ENCODE results near the gene CFAP410. TPM values are rescaled to one million over a fixed set of nuclear protein-coding genes. Genes with fewer than 3 reads are reported as not detected.

Gene CFAP410
- total RNA-seq, 3 donors from 2014 or later (not counting 1 experiment from before 2014, with no cell fraction given), result 43.6 to 47.4 (median 46.7) TPM

GRCh38 chr21:44382536-44382935 is 43.3 kb upstream of the CFAP410 start:
- Histone ChIP-seq H3K27me3 (ENCODE audit: control insufficient read depth, insufficient read depth, low read length) (no peaks in the 10 kb centered on the region), H3K4me3 (ENCODE audit: low read length) (no peak overlapping the region), H3K36me3 (ENCODE audit: control insufficient read depth, insufficient read depth, low read length) (peaks cover 20% of the 10 kb centered on the region), H3K9me3 (ENCODE audit: control insufficient read depth, insufficient read depth, low read length) (peaks cover 7% of the 10 kb centered on the region), H3K4me1 (ENCODE audit: control insufficient read depth, insufficient read depth, low read length) (no peaks in the 10 kb centered on the region), H3K27ac (ENCODE audit: low read length) (no peak overlapping the region)
- ATAC-seq (no peak), DNase-seq (no peak)
- H3K4me1 Mint-ChIP-seq, result peaks cover 0 to 23% of the 10 kb centered on the region in 2 donors
- H3K9me3 Mint-ChIP-seq, result peaks cover 4 to 7% of the 10 kb centered on the region in 2 donors
- 97% methylated on average over 9 of the region's 9 CpGs for WGBS (ENCODE audit: insufficient coverage)
- peaks cover 26% of the 10 kb centered on the region for H3K36me3 Mint-ChIP-seq
- intact Hi-C loops (cut with micrococcal nuclease), result no loop called here
- H3K4me3 Mint-ChIP-seq, result no peak overlapping the region
- no peak for TF ChIP-seq CTCF (IDR thresholded peaks at IDR 0.05)
- no peak overlapping the region for H3K27ac Mint-ChIP-seq
- H3K27me3 Mint-ChIP-seq (ENCODE audit: low read depth in 2 of 2), result no peaks in the 10 kb centered on the region

GRCh38 chr21:44381874-44382273 is 42.7 kb upstream of the CFAP410 start:
- intact Hi-C loops (cut with micrococcal nuclease), result no loop called here
- peaks cover 20% of the 10 kb centered on the region for H3K36me3 ChIP-seq (ENCODE audit: control insufficient read depth, insufficient read depth, low read length)
- DNase-seq (no peak), ATAC-seq (no peak)
- peaks cover 7% of the 10 kb centered on the region for H3K9me3 ChIP-seq (ENCODE audit: control insufficient read depth, insufficient read depth, low read length)
- Mint-ChIP-seq H3K27me3 (ENCODE audit: low read depth in 2 of 2) (no peaks in the 10 kb centered on the region), H3K4me3 (no peak overlapping the region), H3K27ac (no peak overlapping the region), H3K4me1 (peaks cover 0 to 21% of the 10 kb centered on the region in 2 donors), H3K9me3 (peaks cover 4 to 7% of the 10 kb centered on the region in 2 donors), H3K36me3 (peaks cover 26% of the 10 kb centered on the region)
- peaks cover 5% of the 10 kb centered on the region for H3K4me1 ChIP-seq (ENCODE audit: control insufficient read depth, insufficient read depth, low read length)
- peaks cover 3% of the 10 kb centered on the region for H3K27me3 ChIP-seq (ENCODE audit: control insufficient read depth, insufficient read depth, low read length)
- no peak for TF ChIP-seq CTCF (IDR thresholded peaks at IDR 0.05)
- no peak overlapping the region for H3K4me3 ChIP-seq (ENCODE audit: low read length)
- H3K27ac ChIP-seq (ENCODE audit: low read length), result no peak overlapping the region

GRCh38 chr21:44380876-44381275 is 41.7 kb upstream of the CFAP410 start:
- Mint-ChIP-seq H3K27ac (peak overlapping the region in 1 of 2 donors; percentile 63), H3K4me1 (peaks cover 3 to 31% of the 10 kb centered on the region in 2 donors), H3K4me3 (no peak overlapping the region), H3K27me3 (ENCODE audit: low read depth in 2 of 2) (no peaks in the 10 kb centered on the region), H3K9me3 (peaks cover 4 to 7% of the 10 kb centered on the region in 2 donors), H3K36me3 (peaks cover 26% of the 10 kb centered on the region)
- peaks cover 20% of the 10 kb centered on the region for H3K36me3 ChIP-seq (ENCODE audit: control insufficient read depth, insufficient read depth, low read length)
- 97% methylated on average over 10 of the region's 10 CpGs for WGBS (ENCODE audit: insufficient coverage)
- no peak overlapping the region for H3K4me3 ChIP-seq (ENCODE audit: low read length)
- TF ChIP-seq CTCF (IDR thresholded peaks at IDR 0.05), result no peak
- ATAC-seq, result no peak
- H3K27ac ChIP-seq (ENCODE audit: low read length), result no peak overlapping the region
- peaks cover 15% of the 10 kb centered on the region for H3K4me1 ChIP-seq (ENCODE audit: control insufficient read depth, insufficient read depth, low read length)
- intact Hi-C loops (cut with micrococcal nuclease), result no loop called here
- DNase-seq, result no peak
- H3K9me3 ChIP-seq (ENCODE audit: control insufficient read depth, insufficient read depth, low read length), result peaks cover 7% of the 10 kb centered on the region
- peaks cover 5% of the 10 kb centered on the region for H3K27me3 ChIP-seq (ENCODE audit: control insufficient read depth, insufficient read depth, low read length)
